HepG2 (cell line): ENCODE data around the gene EFL1. TPM values are rescaled to one million over a fixed set of nuclear protein-coding genes. Genes with fewer than 3 reads are reported as not detected.

Source experiments
- GTF3A ChIP-seq: sonication (generic); formaldehyde crosslinking; conservative IDR thresholded peaks from 2 replicates; pipeline ENCODE4 v1.4.0; 2020; ENCODE audit warnings: mild to moderate bottlenecking, missing genetic modification reagents
- MATR3 ChIP-seq: sonication (generic); formaldehyde crosslinking; IDR thresholded peaks from 2 replicates; pipeline ENCODE4 v1.4.0; 2020; ENCODE audit warnings: missing genetic modification reagents
- NAIF1 ChIP-seq: sonication (generic); formaldehyde crosslinking; IDR thresholded peaks from 2 replicates; pipeline ENCODE4 v1.5.0; 2020; ENCODE audit warnings: mild to moderate bottlenecking, missing genetic modification reagents, borderline replicate concordance
- RBM39 ChIP-seq: fragments of 200-400 bp; formaldehyde crosslinking; IDR thresholded peaks from one replicate; pipeline ENCODE4 v1.6.1; 2018; ENCODE audit warnings: antibody characterized with exemption, mild to moderate bottlenecking, low read depth, low read length; ENCODE audit not compliant: poor library complexity, severe bottlenecking
- SOX5 ChIP-seq: IDR thresholded peaks from 2 replicates; pipeline ENCODE4 v1.6.1; 2016; ENCODE audit warnings: borderline replicate concordance
- ZEB1 ChIP-seq: IDR thresholded peaks from 2 replicates; pipeline ENCODE4 v1.6.1; 2012; ENCODE audit warnings: mild to moderate bottlenecking, low read depth, inconsistent platforms; ENCODE audit not compliant: insufficient replicate concordance
- ZNF160 ChIP-seq: sonication (generic); formaldehyde crosslinking; IDR thresholded peaks from 2 replicates; pipeline ENCODE4 v1.8.0; 2022; ENCODE audit warnings: mild to moderate bottlenecking, inconsistent platforms, missing genetic modification reagents
- ZNF274 ChIP-seq: sonication (generic); formaldehyde crosslinking; IDR thresholded peaks from 2 replicates; pipeline ENCODE4 v1.5.1; 2020; ENCODE audit warnings: mild to moderate bottlenecking, missing genetic modification reagents
- ZNF33A ChIP-seq: sonication (generic); formaldehyde crosslinking; IDR thresholded peaks from 2 replicates; pipeline ENCODE4 v1.5.1; 2020; ENCODE audit warnings: missing genetic modification reagents, mild to moderate bottlenecking, moderate library complexity, borderline replicate concordance
- ZNF558 ChIP-seq: sonication (generic); formaldehyde crosslinking; IDR thresholded peaks from 2 replicates; pipeline ENCODE4 v1.9.0; 2022; ENCODE audit warnings: mild to moderate bottlenecking, missing genetic modification reagents, borderline replicate concordance
- ZNF788 ChIP-seq: sonication (generic); formaldehyde crosslinking; IDR thresholded peaks from 2 replicates; pipeline ENCODE4 v1.5.0; 2020; ENCODE audit warnings: mild to moderate bottlenecking, missing genetic modification reagents, borderline replicate concordance
- polyA plus RNA-seq, 8 experiments: library from polyadenylated mRNA; depleted of rRNA in 3 of 8; stranded (reverse) in 7 of 8; unstranded in 1 of 8; fragments of >200 nt; fragmentation: Illumina TruSeq in 4 of 8; extraction: Trizol in 4 of 8; gene quantifications; 2 replicates each; pipeline versions ENCODE4 v1.2.1 to v1.2.3, GENCODE V29; 2011 to 2016; ENCODE audit warnings: low read depth in 4 of 8, missing spikeins in 1 of 8, mixed read lengths in 1 of 8; ENCODE audit not compliant: insufficient read depth in 1 of 8
- total RNA-seq, 5 experiments: library from RNA; depleted of rRNA; stranded (reverse); fragments of >200 nt; fragmentation: Illumina TruSeq; extraction: Trizol; gene quantifications; 2 replicates each; pipeline ENCODE4 v1.2.3, GENCODE V29; 2016; ENCODE audit warnings: low read depth in 1 of 5
- TF ChIP-seq, protein P1 (sequence below): sonication (generic); formaldehyde crosslinking; IDR thresholded peaks from 2 replicates; pipeline ENCODE4 v1.5.1; 2020; ENCODE audit warnings: mild to moderate bottlenecking, moderate library complexity, missing genetic modification reagents
- TF ChIP-seq, protein P2 (sequence below): sonication (generic); formaldehyde crosslinking; IDR thresholded peaks from 2 replicates; pipeline ENCODE4 v1.4.0; 2020; ENCODE audit warnings: missing genetic modification reagents
- TF ChIP-seq, protein P3 (sequence below): sonication (generic); formaldehyde crosslinking; IDR thresholded peaks from 2 replicates; pipeline ENCODE4 v1.8.1; 2023; ENCODE audit warnings: mild to moderate bottlenecking, missing genetic modification reagents, borderline replicate concordance
- TF ChIP-seq, protein P4 (sequence below): IDR thresholded peaks from 2 replicates; pipeline ENCODE4 v1.6.1; 2016
- TF ChIP-seq, protein P5 (sequence below): fragments of 450-650 bp; IDR thresholded peaks from 2 replicates; pipeline ENCODE4 v1.6.1; 2017
- TF ChIP-seq, protein P6 (sequence below): sonication (generic); formaldehyde crosslinking; IDR thresholded peaks from 2 replicates; pipeline ENCODE4 v1.4.0; 2020; ENCODE audit warnings: missing genetic modification reagents, borderline replicate concordance
- TF ChIP-seq, protein P7 (sequence below): sonication (generic); formaldehyde crosslinking; IDR thresholded peaks from 2 replicates; pipeline ENCODE4 v1.5.0; 2020; ENCODE audit warnings: missing genetic modification reagents

The EFL1 gene
- total and polyA plus RNA-seq, 2 of the 13 experiments (the other 11 are each of a cell fraction or from before 2014, with no cell fraction given) = 6.4 to 12.0 TPM

DNA sequence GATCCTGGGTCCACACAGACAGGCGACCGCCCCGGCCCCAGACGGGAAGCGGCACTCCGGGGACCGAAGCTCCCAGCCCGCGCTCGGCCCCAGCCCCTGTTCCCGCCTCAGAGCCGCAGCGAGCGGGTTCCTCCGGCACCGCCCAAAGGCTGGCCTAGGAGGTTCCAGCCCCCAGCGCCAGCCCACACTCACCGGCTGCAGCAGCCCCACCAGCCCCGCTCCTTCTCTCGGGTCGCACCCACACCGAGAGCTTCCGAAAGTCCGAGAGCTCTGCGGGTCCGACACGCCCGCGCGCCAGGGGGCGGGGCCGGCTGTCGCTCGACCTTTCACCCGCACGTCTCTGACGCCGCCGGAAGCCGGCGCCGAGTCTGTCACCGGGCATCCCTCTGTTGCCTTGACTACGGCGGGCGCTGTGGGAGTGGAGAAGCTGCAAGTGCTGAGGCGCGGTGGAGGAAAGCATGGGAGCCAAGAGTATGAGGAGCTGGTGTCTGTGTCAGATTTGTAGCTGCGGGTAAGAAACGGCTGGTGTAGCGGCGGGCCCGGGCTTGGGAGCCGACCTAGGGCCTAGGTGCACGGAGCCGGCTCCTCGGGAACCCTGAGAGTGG is at the start of gene EFL1, which contains the start of gene SAXO2 (continued):
- TF ChIP-seq, protein P1, sequence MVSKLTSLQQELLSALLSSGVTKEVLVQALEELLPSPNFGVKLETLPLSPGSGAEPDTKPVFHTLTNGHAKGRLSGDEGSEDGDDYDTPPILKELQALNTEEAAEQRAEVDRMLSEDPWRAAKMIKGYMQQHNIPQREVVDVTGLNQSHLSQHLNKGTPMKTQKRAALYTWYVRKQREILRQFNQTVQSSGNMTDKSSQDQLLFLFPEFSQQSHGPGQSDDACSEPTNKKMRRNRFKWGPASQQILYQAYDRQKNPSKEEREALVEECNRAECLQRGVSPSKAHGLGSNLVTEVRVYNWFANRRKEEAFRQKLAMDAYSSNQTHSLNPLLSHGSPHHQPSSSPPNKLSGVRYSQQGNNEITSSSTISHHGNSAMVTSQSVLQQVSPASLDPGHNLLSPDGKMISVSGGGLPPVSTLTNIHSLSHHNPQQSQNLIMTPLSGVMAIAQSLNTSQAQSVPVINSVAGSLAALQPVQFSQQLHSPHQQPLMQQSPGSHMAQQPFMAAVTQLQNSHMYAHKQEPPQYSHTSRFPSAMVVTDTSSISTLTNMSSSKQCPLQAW = no peak
- TF ChIP-seq, protein P2, sequence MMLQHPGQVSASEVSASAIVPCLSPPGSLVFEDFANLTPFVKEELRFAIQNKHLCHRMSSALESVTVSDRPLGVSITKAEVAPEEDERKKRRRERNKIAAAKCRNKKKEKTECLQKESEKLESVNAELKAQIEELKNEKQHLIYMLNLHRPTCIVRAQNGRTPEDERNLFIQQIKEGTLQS = no peak
- TF ChIP-seq SOX5 (no peak), ZNF788 (CRISPR knock-in tag) (no peak), NAIF1 (CRISPR knock-in tag) (0 out of 2 replicates have a peak, but pooled peaks have one; percentile 45), ZEB1 (no peak), ZNF274 (CRISPR knock-in tag) (0 out of 2 replicates have a peak, but pooled peaks have one; percentile 36), ZNF160 (CRISPR knock-in tag) (0 out of 2 replicates have a peak, but pooled peaks have one; percentile 37), ZNF558 (CRISPR knock-in tag) (no peak), RBM39 (peak; percentile 24), MATR3 (no peak), ZNF33A (CRISPR knock-in tag) (no peak), GTF3A (CRISPR knock-in tag) (no peak)
- TF ChIP-seq, protein P3, sequence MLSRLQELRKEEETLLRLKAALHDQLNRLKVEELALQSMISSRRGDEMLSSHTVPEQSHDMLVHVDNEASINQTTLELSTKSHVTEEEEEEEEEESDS (CRISPR knock-in tag) = no peak
- TF ChIP-seq, protein P4, sequence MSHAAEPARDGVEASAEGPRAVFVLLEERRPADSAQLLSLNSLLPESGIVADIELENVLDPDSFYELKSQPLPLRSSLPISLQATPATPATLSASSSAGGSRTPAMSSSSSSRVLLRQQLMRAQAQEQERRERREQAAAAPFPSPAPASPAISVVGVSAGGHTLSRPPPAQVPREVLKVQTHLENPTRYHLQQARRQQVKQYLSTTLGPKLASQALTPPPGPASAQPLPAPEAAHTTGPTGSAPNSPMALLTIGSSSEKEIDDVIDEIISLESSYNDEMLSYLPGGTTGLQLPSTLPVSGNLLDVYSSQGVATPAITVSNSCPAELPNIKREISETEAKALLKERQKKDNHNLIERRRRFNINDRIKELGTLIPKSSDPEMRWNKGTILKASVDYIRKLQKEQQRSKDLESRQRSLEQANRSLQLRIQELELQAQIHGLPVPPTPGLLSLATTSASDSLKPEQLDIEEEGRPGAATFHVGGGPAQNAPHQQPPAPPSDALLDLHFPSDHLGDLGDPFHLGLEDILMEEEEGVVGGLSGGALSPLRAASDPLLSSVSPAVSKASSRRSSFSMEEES (CRISPR knock-in tag) = no peak
- TF ChIP-seq, protein P5, sequence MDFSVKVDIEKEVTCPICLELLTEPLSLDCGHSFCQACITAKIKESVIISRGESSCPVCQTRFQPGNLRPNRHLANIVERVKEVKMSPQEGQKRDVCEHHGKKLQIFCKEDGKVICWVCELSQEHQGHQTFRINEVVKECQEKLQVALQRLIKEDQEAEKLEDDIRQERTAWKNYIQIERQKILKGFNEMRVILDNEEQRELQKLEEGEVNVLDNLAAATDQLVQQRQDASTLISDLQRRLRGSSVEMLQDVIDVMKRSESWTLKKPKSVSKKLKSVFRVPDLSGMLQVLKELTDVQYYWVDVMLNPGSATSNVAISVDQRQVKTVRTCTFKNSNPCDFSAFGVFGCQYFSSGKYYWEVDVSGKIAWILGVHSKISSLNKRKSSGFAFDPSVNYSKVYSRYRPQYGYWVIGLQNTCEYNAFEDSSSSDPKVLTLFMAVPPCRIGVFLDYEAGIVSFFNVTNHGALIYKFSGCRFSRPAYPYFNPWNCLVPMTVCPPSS = no peak
- TF ChIP-seq, protein P6, sequence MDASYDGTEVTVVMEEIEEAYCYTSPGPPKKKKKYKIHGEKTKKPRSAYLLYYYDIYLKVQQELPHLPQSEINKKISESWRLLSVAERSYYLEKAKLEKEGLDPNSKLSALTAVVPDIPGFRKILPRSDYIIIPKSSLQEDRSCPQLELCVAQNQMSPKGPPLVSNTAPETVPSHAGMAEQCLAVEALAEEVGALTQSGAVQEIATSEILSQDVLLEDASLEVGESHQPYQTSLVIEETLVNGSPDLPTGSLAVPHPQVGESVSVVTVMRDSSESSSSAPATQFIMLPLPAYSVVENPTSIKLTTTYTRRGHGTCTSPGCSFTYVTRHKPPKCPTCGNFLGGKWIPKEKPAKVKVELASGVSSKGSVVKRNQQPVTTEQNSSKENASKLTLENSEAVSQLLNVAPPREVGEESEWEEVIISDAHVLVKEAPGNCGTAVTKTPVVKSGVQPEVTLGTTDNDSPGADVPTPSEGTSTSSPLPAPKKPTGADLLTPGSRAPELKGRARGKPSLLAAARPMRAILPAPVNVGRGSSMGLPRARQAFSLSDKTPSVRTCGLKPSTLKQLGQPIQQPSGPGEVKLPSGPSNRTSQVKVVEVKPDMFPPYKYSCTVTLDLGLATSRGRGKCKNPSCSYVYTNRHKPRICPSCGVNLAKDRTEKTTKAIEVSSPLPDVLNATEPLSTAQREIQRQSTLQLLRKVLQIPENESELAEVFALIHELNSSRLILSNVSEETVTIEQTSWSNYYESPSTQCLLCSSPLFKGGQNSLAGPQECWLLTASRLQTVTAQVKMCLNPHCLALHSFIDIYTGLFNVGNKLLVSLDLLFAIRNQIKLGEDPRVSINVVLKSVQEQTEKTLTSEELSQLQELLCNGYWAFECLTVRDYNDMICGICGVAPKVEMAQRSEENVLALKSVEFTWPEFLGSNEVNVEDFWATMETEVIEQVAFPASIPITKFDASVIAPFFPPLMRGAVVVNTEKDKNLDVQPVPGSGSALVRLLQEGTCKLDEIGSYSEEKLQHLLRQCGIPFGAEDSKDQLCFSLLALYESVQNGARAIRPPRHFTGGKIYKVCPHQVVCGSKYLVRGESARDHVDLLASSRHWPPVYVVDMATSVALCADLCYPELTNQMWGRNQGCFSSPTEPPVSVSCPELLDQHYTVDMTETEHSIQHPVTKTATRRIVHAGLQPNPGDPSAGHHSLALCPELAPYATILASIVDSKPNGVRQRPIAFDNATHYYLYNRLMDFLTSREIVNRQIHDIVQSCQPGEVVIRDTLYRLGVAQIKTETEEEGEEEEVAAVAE = no peak
- TF ChIP-seq, protein P7, sequence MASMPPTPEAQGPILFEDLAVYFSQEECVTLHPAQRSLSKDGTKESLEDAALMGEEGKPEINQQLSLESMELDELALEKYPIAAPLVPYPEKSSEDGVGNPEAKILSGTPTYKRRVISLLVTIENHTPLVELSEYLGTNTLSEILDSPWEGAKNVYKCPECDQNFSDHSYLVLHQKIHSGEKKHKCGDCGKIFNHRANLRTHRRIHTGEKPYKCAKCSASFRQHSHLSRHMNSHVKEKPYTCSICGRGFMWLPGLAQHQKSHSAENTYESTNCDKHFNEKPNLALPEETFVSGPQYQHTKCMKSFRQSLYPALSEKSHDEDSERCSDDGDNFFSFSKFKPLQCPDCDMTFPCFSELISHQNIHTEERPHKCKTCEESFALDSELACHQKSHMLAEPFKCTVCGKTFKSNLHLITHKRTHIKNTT (CRISPR knock-in tag) = no peak
